WTC11 (cell line): ENCODE data around the gene TKTL1. TPM values are rescaled to one million over a fixed set of nuclear protein-coding genes. Genes with fewer than 3 reads are reported as not detected.

Experiments used
- ATAC-seq: fragments of 200-7000 bp; cut with Tn5 transposase; 2 replicates; pipeline ENCODE4 v1.10.0; 2021; ENCODE audit warnings: mild to moderate bottlenecking, moderate library complexity
- CTCF ChIA-PET: fragments of 300-600 bp; sonication (Branson Sonifier 250); formaldehyde crosslinking; loops from one replicate; lab custom pipeline; 2021; ENCODE audit warnings: antibody characterized with exemption; lab: Charles Lee
- POLR2A ChIA-PET: fragments of 350-600 bp; sonication (Branson Sonifier 250); formaldehyde crosslinking; loops from one replicate; lab custom pipeline; 2021; ENCODE audit warnings: antibody characterized with exemption; lab: Charles Lee
- DNase-seq: peaks from one replicate; pipeline ENCODE4 v3.0.0; 2021; ENCODE audit warnings: low spot score
- H3K27ac Mint-ChIP-seq: 2 replicates; pipeline ENCODE4 v1.8.0; 2021; ENCODE audit warnings: mixed read lengths
- H3K27me3 Mint-ChIP-seq: 2 replicates; pipeline ENCODE4 v1.8.0; 2021; ENCODE audit warnings: low read depth, mild to moderate bottlenecking, moderate library complexity, mixed read lengths
- H3K36me3 Mint-ChIP-seq: 2 replicates; pipeline ENCODE4 v1.8.0; 2021; ENCODE audit warnings: mixed read lengths
- H3K4me1 Mint-ChIP-seq: 2 replicates; pipeline ENCODE4 v1.8.0; 2022; ENCODE audit warnings: mixed read lengths
- H3K4me3 Mint-ChIP-seq: 2 replicates; pipeline ENCODE4 v1.8.0; 2021; ENCODE audit warnings: mild to moderate bottlenecking, moderate library complexity, mixed read lengths
- H3K9me3 Mint-ChIP-seq: 2 replicates; pipeline ENCODE4 v1.8.0; 2021; ENCODE audit warnings: mixed read lengths
- ATF1 ChIP-seq: sonication (generic); formaldehyde crosslinking; IDR thresholded peaks from 2 replicates; pipeline ENCODE4 v1.8.1; 2023; ENCODE audit warnings: mild to moderate bottlenecking, moderate library complexity, missing genetic modification reagents
- CBFB ChIP-seq: sonication (generic); formaldehyde crosslinking; IDR thresholded peaks from 2 replicates; pipeline ENCODE4 v1.8.1; 2022; ENCODE audit warnings: mild to moderate bottlenecking, low read depth, missing genetic modification reagents
- CDX4 ChIP-seq: fragments of 250-450 bp; sonication (Bioruptor Pico); IDR thresholded peaks from 2 replicates; pipeline ENCODE4 v1.9.0; 2021; ENCODE audit warnings: moderate library complexity, mild to moderate bottlenecking, inconsistent platforms, borderline replicate concordance
- CREM ChIP-seq: sonication (generic); formaldehyde crosslinking; IDR thresholded peaks from 2 replicates; pipeline ENCODE4 v1.8.1; 2022; ENCODE audit warnings: mild to moderate bottlenecking, missing genetic modification reagents, moderate library complexity
- E2F1 ChIP-seq: sonication (generic); formaldehyde crosslinking; IDR thresholded peaks from 2 replicates; pipeline ENCODE4 v1.8.0; 2022; ENCODE audit warnings: mild to moderate bottlenecking, missing genetic modification reagents
- E2F4 ChIP-seq: sonication (generic); formaldehyde crosslinking; IDR thresholded peaks from 2 replicates; pipeline ENCODE4 v1.8.1; 2022; ENCODE audit warnings: low read depth, mild to moderate bottlenecking, moderate library complexity, missing genetic modification reagents, borderline replicate concordance
- EMX1 ChIP-seq: fragments of 250-450 bp; sonication (Bioruptor Pico); IDR thresholded peaks from 2 replicates; pipeline ENCODE4 v1.8.0; 2021; ENCODE audit warnings: mild to moderate bottlenecking
- ESRRA ChIP-seq: sonication (generic); formaldehyde crosslinking; IDR thresholded peaks from 2 replicates; pipeline ENCODE4 v1.8.1; 2022; ENCODE audit warnings: mild to moderate bottlenecking, missing genetic modification reagents, borderline replicate concordance
- ETV6 ChIP-seq: sonication (generic); formaldehyde crosslinking; IDR thresholded peaks from 2 replicates; pipeline ENCODE4 v1.8.1; 2022; ENCODE audit warnings: mild to moderate bottlenecking, missing genetic modification reagents
- FOXP1 ChIP-seq: sonication (generic); formaldehyde crosslinking; IDR thresholded peaks from 2 replicates; pipeline ENCODE4 v1.8.0; 2022; ENCODE audit warnings: missing genetic modification reagents, mild to moderate bottlenecking, moderate library complexity, borderline replicate concordance
- GRHL2 ChIP-seq: fragments of 250-450 bp; sonication (Bioruptor Pico); IDR thresholded peaks from 2 replicates; pipeline ENCODE4 v1.8.0; 2022; ENCODE audit warnings: mild to moderate bottlenecking, moderate library complexity; ENCODE audit not compliant: insufficient replicate concordance, severe bottlenecking
- IRF2 ChIP-seq: sonication (generic); formaldehyde crosslinking; IDR thresholded peaks from 2 replicates; pipeline ENCODE4 v1.8.0; 2022; ENCODE audit warnings: low read depth, missing genetic modification reagents, borderline replicate concordance
- MAX ChIP-seq: sonication (generic); formaldehyde crosslinking; IDR thresholded peaks from 2 replicates; pipeline ENCODE4 v1.8.0; 2022; ENCODE audit warnings: mild to moderate bottlenecking, missing genetic modification reagents
- MXD4 ChIP-seq: fragments of 250-450 bp; sonication (Bioruptor Pico); IDR thresholded peaks from 2 replicates; pipeline ENCODE4 v1.8.0; 2021; ENCODE audit warnings: mild to moderate bottlenecking, moderate library complexity, borderline replicate concordance
- NFATC4 ChIP-seq: fragments of 250-450 bp; sonication (Bioruptor Pico); IDR thresholded peaks from 2 replicates; pipeline ENCODE4 v1.9.0; 2021; ENCODE audit warnings: mild to moderate bottlenecking
- NR2C2 ChIP-seq: sonication (generic); formaldehyde crosslinking; IDR thresholded peaks from 2 replicates; pipeline ENCODE4 v1.8.0; 2022; ENCODE audit warnings: mild to moderate bottlenecking, missing genetic modification reagents
- SMAD3 ChIP-seq: sonication (generic); formaldehyde crosslinking; IDR thresholded peaks from 2 replicates; pipeline ENCODE4 v1.8.0; 2022; ENCODE audit warnings: missing genetic modification reagents, mild to moderate bottlenecking, borderline replicate concordance
- SMAD4 ChIP-seq: sonication (generic); formaldehyde crosslinking; IDR thresholded peaks from 2 replicates; pipeline ENCODE4 v1.8.0; 2022; ENCODE audit warnings: mild to moderate bottlenecking, missing genetic modification reagents
- ZMAT4 ChIP-seq: fragments of 250-450 bp; sonication (Bioruptor Pico); IDR thresholded peaks from 2 replicates; pipeline ENCODE4 v1.9.0; 2021; ENCODE audit warnings: mild to moderate bottlenecking
- ZNF317 ChIP-seq: sonication (generic); formaldehyde crosslinking; IDR thresholded peaks from 2 replicates; pipeline ENCODE4 v1.8.1; 2023; ENCODE audit warnings: low read depth, mild to moderate bottlenecking, moderate library complexity, missing genetic modification reagents, borderline replicate concordance
- ZNF396 ChIP-seq: fragments of 250-450 bp; sonication (Bioruptor Pico); IDR thresholded peaks from 2 replicates; pipeline ENCODE4 v1.8.0; 2021; ENCODE audit warnings: mild to moderate bottlenecking, moderate library complexity, borderline replicate concordance
- ZNF416 ChIP-seq: fragments of 250-450 bp; sonication (Bioruptor Pico); IDR thresholded peaks from 2 replicates; pipeline ENCODE4 v1.9.0; 2021; ENCODE audit warnings: mild to moderate bottlenecking, inconsistent platforms
- ZNF423 ChIP-seq: fragments of 250-450 bp; sonication (Bioruptor Pico); IDR thresholded peaks from 2 replicates; pipeline ENCODE4 v2.1.2; 2022; ENCODE audit warnings: mild to moderate bottlenecking, moderate library complexity
- ZNF425 ChIP-seq: fragments of 250-450 bp; sonication (Bioruptor Pico); conservative IDR thresholded peaks from 2 replicates; pipeline ENCODE4 v1.9.0; 2021; ENCODE audit warnings: mild to moderate bottlenecking
- ZSCAN18 ChIP-seq: fragments of 250-450 bp; sonication (Bioruptor Pico); IDR thresholded peaks from 2 replicates; pipeline ENCODE4 v2.1.2; 2022; ENCODE audit warnings: mild to moderate bottlenecking, moderate library complexity
- total RNA-seq: library from RNA; stranded (reverse); gene quantifications from 3 replicates; pipeline ENCODE4 v1.2.3, GENCODE V29; 2021

TKTL1 gene
- total RNA-seq, 1 experiment from 2014 or later: 0.46 TPM

GRCh38 chrX:154348114-154348531, 52.5 kb downstream of the TKTL1 start (continued):
- no peak for TF ChIP-seq ESRRA (CRISPR knock-in tag)
- no peak for TF ChIP-seq GRHL2 (CRISPR knock-in tag)
- no peak for TF ChIP-seq NFATC4 (CRISPR knock-in tag)
- TF ChIP-seq CDX4 (CRISPR knock-in tag): no peak
- TF ChIP-seq SMAD3 (CRISPR knock-in tag): no peak
- TF ChIP-seq ETV6 (CRISPR knock-in tag): no peak
- no peak for TF ChIP-seq ZSCAN18
- TF ChIP-seq CBFB (CRISPR knock-in tag): no peak
- no peak for TF ChIP-seq CREM (CRISPR knock-in tag)

GRCh38 chrX:154348646-154349358, 53.2 kb downstream of the TKTL1 start:
- ATAC-seq (no peak), DNase-seq (no peak)
- ChIA-PET POLR2A (interaction anchor here (0.6 to 0.8 kb wide), 2 partner anchors 14 to 25 kb away, joined by 3 read pairs; no protein-coding TSS in a partner anchor), CTCF (interaction anchor here (1.0 kb wide), 1 partner anchor 24 kb away, joined by 3 read pairs; no protein-coding TSS in a partner anchor)
- Mint-ChIP-seq H3K27ac (no peak overlapping the region), H3K27me3 (no peaks in the 10 kb centered on the region), H3K9me3 (no peaks in the 10 kb centered on the region), H3K36me3 (peaks cover 18% of the 10 kb centered on the region), H3K4me1 (peaks cover 5% of the 10 kb centered on the region; the same call in 1 of the 2 replicates), H3K4me3 (no peak overlapping the region)
- TF ChIP-seq IRF2 (CRISPR knock-in tag) (no peak), ZMAT4 (CRISPR knock-in tag) (no peak), ESRRA (CRISPR knock-in tag) (no peak), MXD4 (CRISPR knock-in tag) (no peak), ZNF416 (no peak), ATF1 (CRISPR knock-in tag) (no peak), GRHL2 (CRISPR knock-in tag) (no peak), NFATC4 (CRISPR knock-in tag) (no peak), SMAD4 (no peak), MAX (CRISPR knock-in tag) (no peak), FOXP1 (no peak), ZNF317 (CRISPR knock-in tag) (no peak), ZNF425 (CRISPR knock-in tag) (no peak), ZNF396 (CRISPR knock-in tag) (no peak), E2F4 (CRISPR knock-in tag) (no peak), NR2C2 (CRISPR knock-in tag) (no peak), E2F1 (CRISPR knock-in tag) (no peak), EMX1 (CRISPR knock-in tag) (no peak), ZNF423 (no peak)
